K562 (cell line): ENCODE data around the gene PPP1R9B. TPM values are rescaled to one million over a fixed set of nuclear protein-coding genes. Genes with fewer than 3 reads are reported as not detected.

Experiments
- BRF1 ChIP-seq: IDR thresholded peaks from 3 replicates; pipeline ENCODE4 v1.6.1; 2011; ENCODE audit warnings: borderline replicate concordance, mild to moderate bottlenecking; ENCODE audit not compliant: insufficient read length; ENCODE audit errors: extremely low read depth
- DPF2 ChIP-seq: fragments of 450-650 bp; IDR thresholded peaks from 2 replicates; pipeline ENCODE4 v1.6.1; 2016
- NFE2 ChIP-seq: IDR thresholded peaks from 2 replicates; pipeline ENCODE4 v1.6.1; 2014; ENCODE audit warnings: antibody characterized with exemption, low read depth
- PHB ChIP-seq: fragments of 250-450 bp; sonication (Bioruptor Pico); IDR thresholded peaks from 2 replicates; pipeline ENCODE4 v1.5.0; 2021
- PYGO2 ChIP-seq: fragments of 450-650 bp; IDR thresholded peaks from 2 replicates; pipeline ENCODE4 v1.6.1; 2016; ENCODE audit warnings: mild to moderate bottlenecking, missing genetic modification characterization, moderate library complexity, missing compliant biosample characterization
- SIN3B ChIP-seq: fragments of 450-650 bp; IDR thresholded peaks from 2 replicates; pipeline ENCODE4 v1.6.1; 2017; ENCODE audit warnings: low read depth, mild to moderate bottlenecking, moderate library complexity
- SMARCE1 ChIP-seq: fragments of 450-650 bp; IDR thresholded peaks from 2 replicates; pipeline ENCODE4 v1.7.1; 2016; ENCODE audit warnings: mild to moderate bottlenecking
- SPI1 ChIP-seq: IDR thresholded peaks from 2 replicates; pipeline ENCODE4 v1.6.1; 2011; ENCODE audit warnings: low read depth, low read length, control low read depth, borderline replicate concordance
- TAL1 ChIP-seq: fragments of 450-650 bp; IDR thresholded peaks from 2 replicates; pipeline ENCODE4 v1.6.1; 2016; ENCODE audit warnings: mild to moderate bottlenecking
- ZNF57 ChIP-seq: fragments of 450-650 bp; formaldehyde crosslinking; IDR thresholded peaks from 2 replicates; pipeline ENCODE4 v1.4.0; 2020; ENCODE audit warnings: mild to moderate bottlenecking, moderate library complexity
- ZNF584 ChIP-seq: fragments of 200-800 bp; sonication (Bioruptor generic); IDR thresholded peaks from 2 replicates; pipeline ENCODE4 v1.6.1; 2016; ENCODE audit warnings: low read depth, mild to moderate bottlenecking, missing genetic modification characterization, missing compliant biosample characterization
- polyA plus RNA-seq, 8 experiments: library from polyadenylated mRNA; depleted of rRNA in 4 of 8; stranded (reverse) in 5 of 8; unstranded in 3 of 8; fragments of >200 nt; fragmentation: Nextera tagmentation in 2 of 8; fragmentation: Illumina TruSeq in 1 of 8; extraction: Ambion mirVana in 2 of 8; extraction: Trizol in 1 of 8; gene quantifications; 2 replicates each; pipeline versions ENCODE4 v1.2.1 to v1.2.3, GENCODE V29; 2011 to 2014; ENCODE audit warnings: inconsistent platforms in 1 of 8, missing spikeins in 1 of 8
- total RNA-seq, 7 experiments: library from RNA; depleted of rRNA in 6 of 7; stranded (reverse); fragments of >200 nt in 6 of 7; fragmentation: Illumina TruSeq in 2 of 7; extraction: Trizol in 2 of 7; gene quantifications; 2 replicates each; pipeline versions ENCODE4 v1.2.1 to v1.2.3, GENCODE V29; 2011 to 2021; ENCODE audit warnings: low replicate concordance in 1 of 7
- TF ChIP-seq, protein P1 (sequence below), 2 experiments: fragments of 450-650 bp; formaldehyde crosslinking in 1 of 2; IDR thresholded peaks; 2 replicates each; pipeline versions ENCODE4 v1.4.0 to v1.6.1; 2014 to 2020; ENCODE audit warnings: mild to moderate bottlenecking in 2 of 2, borderline replicate concordance in 1 of 2, low read depth in 1 of 2
- TF ChIP-seq, protein P2 (sequence below): fragments of 450-650 bp; formaldehyde crosslinking; IDR thresholded peaks from 2 replicates; pipeline ENCODE4 v1.4.0; 2020; ENCODE audit warnings: mild to moderate bottlenecking, moderate library complexity

PPP1R9B gene
- total and polyA plus RNA-seq, 9 of the 15 experiments (the other 6 are each of a cell fraction or from before 2014, with no cell fraction given) = 0.10 to 63.5 (median 24.7) TPM

DNA sequence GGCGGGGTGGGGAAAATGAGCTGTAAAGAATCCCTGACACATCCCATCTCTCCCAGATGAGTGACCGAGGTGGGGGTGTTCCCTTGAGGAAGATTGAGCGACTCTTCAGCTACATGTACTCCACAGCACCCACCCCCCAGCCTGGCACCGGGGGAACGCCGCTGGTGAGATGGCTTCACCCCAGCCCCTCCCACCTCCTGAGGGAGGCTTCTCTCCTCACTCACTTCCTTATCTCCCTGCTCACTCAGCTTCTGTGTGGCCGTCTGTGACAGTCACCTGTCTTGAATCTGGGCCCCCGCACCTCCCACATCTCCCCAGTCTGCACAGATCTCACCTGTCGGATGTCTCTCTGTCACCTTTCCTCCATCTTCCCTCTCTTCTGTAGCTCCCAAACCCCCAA is 41.9 kb downstream of the PPP1R9B start (continued):
- peak; percentile 31; the same call in 1 of the 2 replicates for TF ChIP-seq TAL1
- no peak for TF ChIP-seq PYGO2 (tag)
- no peak for TF ChIP-seq ZNF584 (CRISPR knock-in tag)
- TF ChIP-seq, protein P1, sequence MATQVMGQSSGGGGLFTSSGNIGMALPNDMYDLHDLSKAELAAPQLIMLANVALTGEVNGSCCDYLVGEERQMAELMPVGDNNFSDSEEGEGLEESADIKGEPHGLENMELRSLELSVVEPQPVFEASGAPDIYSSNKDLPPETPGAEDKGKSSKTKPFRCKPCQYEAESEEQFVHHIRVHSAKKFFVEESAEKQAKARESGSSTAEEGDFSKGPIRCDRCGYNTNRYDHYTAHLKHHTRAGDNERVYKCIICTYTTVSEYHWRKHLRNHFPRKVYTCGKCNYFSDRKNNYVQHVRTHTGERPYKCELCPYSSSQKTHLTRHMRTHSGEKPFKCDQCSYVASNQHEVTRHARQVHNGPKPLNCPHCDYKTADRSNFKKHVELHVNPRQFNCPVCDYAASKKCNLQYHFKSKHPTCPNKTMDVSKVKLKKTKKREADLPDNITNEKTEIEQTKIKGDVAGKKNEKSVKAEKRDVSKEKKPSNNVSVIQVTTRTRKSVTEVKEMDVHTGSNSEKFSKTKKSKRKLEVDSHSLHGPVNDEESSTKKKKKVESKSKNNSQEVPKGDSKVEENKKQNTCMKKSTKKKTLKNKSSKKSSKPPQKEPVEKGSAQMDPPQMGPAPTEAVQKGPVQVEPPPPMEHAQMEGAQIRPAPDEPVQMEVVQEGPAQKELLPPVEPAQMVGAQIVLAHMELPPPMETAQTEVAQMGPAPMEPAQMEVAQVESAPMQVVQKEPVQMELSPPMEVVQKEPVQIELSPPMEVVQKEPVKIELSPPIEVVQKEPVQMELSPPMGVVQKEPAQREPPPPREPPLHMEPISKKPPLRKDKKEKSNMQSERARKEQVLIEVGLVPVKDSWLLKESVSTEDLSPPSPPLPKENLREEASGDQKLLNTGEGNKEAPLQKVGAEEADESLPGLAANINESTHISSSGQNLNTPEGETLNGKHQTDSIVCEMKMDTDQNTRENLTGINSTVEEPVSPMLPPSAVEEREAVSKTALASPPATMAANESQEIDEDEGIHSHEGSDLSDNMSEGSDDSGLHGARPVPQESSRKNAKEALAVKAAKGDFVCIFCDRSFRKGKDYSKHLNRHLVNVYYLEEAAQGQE (IDR thresholded peaks at IDR 0.05; ENCODE audit: borderline replicate concordance) = no peak
- TF ChIP-seq, protein P1 (CRISPR knock-in tag; IDR thresholded peaks at IDR 0.05; ENCODE audit: low read depth) = no peak
- TF ChIP-seq SMARCE1 = peak; percentile 37; the same call in 1 of the 2 replicates
- no peak for TF ChIP-seq ZNF57
- no peak for TF ChIP-seq NFE2
- TF ChIP-seq PHB (CRISPR knock-in tag) = no peak
- TF ChIP-seq SPI1 = 0 out of 2 replicates have a peak, but pooled peaks have one; percentile 7
- no peak for TF ChIP-seq BRF1
- no peak for TF ChIP-seq SIN3B
- TF ChIP-seq DPF2 = peak; percentile 49
- TF ChIP-seq, protein P2, sequence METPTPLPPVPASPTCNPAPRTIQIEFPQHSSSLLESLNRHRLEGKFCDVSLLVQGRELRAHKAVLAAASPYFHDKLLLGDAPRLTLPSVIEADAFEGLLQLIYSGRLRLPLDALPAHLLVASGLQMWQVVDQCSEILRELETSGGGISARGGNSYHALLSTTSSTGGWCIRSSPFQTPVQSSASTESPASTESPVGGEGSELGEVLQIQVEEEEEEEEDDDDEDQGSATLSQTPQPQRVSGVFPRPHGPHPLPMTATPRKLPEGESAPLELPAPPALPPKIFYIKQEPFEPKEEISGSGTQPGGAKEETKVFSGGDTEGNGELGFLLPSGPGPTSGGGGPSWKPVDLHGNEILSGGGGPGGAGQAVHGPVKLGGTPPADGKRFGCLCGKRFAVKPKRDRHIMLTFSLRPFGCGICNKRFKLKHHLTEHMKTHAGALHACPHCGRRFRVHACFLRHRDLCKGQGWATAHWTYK (CRISPR knock-in tag) = no peak
